ENCODE results near the gene ABCC1. TPM values are rescaled to one million over a fixed set of nuclear protein-coding genes. Genes with fewer than 3 reads are reported as not detected.
A peak's percentile ranks its signal among the peaks of the same experiment; 100 is the strongest.
"Not testable (repeated sequence)": the region's sequence is repeated elsewhere in the genome, so short reads cannot be mapped to it uniquely, and the experiment has no call there.

ABCC1 gene
- total RNA-seq, 2 experiments from 2014 or later = 40.3 to 41.0 TPM

GRCh38 chr16:15924996-15925395 is 24.4 kb upstream of the ABCC1 start:
- Mint-ChIP-seq H3K4me3 (no peak overlapping the region), H3K36me3 (ENCODE audit: low read depth) (no peaks in the 10 kb centered on the region), H3K27ac (no peak overlapping the region), H3K27me3 (ENCODE audit: low read depth) (no peaks in the 10 kb centered on the region), H3K4me1 (ENCODE audit: low read depth) (no peaks in the 10 kb centered on the region), H3K9me3 (no peaks in the 10 kb centered on the region)
- intact Hi-C loops (cut with micrococcal nuclease) = no loop called here
- CTCF ChIA-PET = interaction anchor here (0.6 kb wide), 1 partner anchor 16 kb away, joined by 3 read pairs; no protein-coding TSS in a partner anchor
- no peak for DNase-seq

GRCh38 chr16:15925631-15926030 is 23.8 kb upstream of the ABCC1 start:
- Mint-ChIP-seq H3K4me1 (ENCODE audit: low read depth) (no peaks in the 10 kb centered on the region), H3K27me3 (ENCODE audit: low read depth) (no peaks in the 10 kb centered on the region), H3K27ac (no peak overlapping the region), H3K9me3 (no peaks in the 10 kb centered on the region), H3K4me3 (no peak overlapping the region), H3K36me3 (ENCODE audit: low read depth) (no peaks in the 10 kb centered on the region)
- CTCF ChIA-PET = interaction anchor here (0.6 kb wide), 1 partner anchor 16 kb away, joined by 3 read pairs; no protein-coding TSS in a partner anchor
- intact Hi-C loops (cut with micrococcal nuclease) = no loop called here
- DNase-seq = no peak

GRCh38 chr16:15928261-15929104 is 20.9 kb upstream of the ABCC1 start:
- intact Hi-C loops (cut with micrococcal nuclease) = no loop called here
- Mint-ChIP-seq H3K27ac (no peak overlapping the region), H3K4me3 (no peak overlapping the region), H3K27me3 (ENCODE audit: low read depth) (no peaks in the 10 kb centered on the region), H3K4me1 (ENCODE audit: low read depth) (no peaks in the 10 kb centered on the region), H3K36me3 (ENCODE audit: low read depth) (no peaks in the 10 kb centered on the region), H3K9me3 (no peaks in the 10 kb centered on the region)
- CTCF ChIA-PET = interaction anchor here (1.1 kb wide), 1 partner anchor 259 kb away, joined by 3 read pairs; no protein-coding TSS in a partner anchor
- no peak for DNase-seq

- Mint-ChIP-seq H3K9me3 (no peaks in the 10 kb centered on the region), H3K4me1 (ENCODE audit: low read depth) (no peaks in the 10 kb centered on the region), H3K27ac (no peak overlapping the region), H3K4me3 (no peak overlapping the region), H3K36me3 (ENCODE audit: low read depth) (no peaks in the 10 kb centered on the region), H3K27me3 (ENCODE audit: low read depth) (no peaks in the 10 kb centered on the region)
- intact Hi-C loops (cut with micrococcal nuclease) = no loop called here
- DNase-seq = no peak
- CTCF ChIA-PET = no interaction called here
These were observed 16.5 kb upstream of the ABCC1 start for GRCh38 chr16:15932939-15933338.

- Mint-ChIP-seq H3K27me3 (ENCODE audit: low read depth) (no peaks in the 10 kb centered on the region), H3K27ac (no peak overlapping the region), H3K36me3 (ENCODE audit: low read depth) (no peaks in the 10 kb centered on the region), H3K4me1 (ENCODE audit: low read depth) (no peaks in the 10 kb centered on the region), H3K9me3 (no peaks in the 10 kb centered on the region), H3K4me3 (no peak overlapping the region)
- CTCF ChIA-PET = interaction anchor here (0.7 kb wide), 1 partner anchor 101 kb away, joined by 6 read pairs; no protein-coding TSS in a partner anchor
- intact Hi-C loops (cut with micrococcal nuclease) = no loop called here
- no peak for DNase-seq
These were observed 15.6 kb upstream of the ABCC1 start for GRCh38 chr16:15933781-15934180.

- CTCF ChIA-PET = no interaction called here
These were observed 14.4 kb upstream of the ABCC1 start for GRCh38 chr16:15934991-15935390.

GRCh38 chr16:15936809-15937208 is 12.6 kb upstream of the ABCC1 start:
- H3K27ac Mint-ChIP-seq; intact Hi-C loops (cut with micrococcal nuclease); CTCF ChIA-PET; H3K27me3 Mint-ChIP-seq (ENCODE audit: low read depth); H3K4me1 Mint-ChIP-seq (ENCODE audit: low read depth); H3K4me3 Mint-ChIP-seq; H3K36me3 Mint-ChIP-seq (ENCODE audit: low read depth); H3K9me3 Mint-ChIP-seq; DNase-seq: not testable (repeated sequence)

More at GRCh38 chr16:15934991-15935390, 14.4 kb upstream of the ABCC1 start:
- intact Hi-C loops (cut with micrococcal nuclease) = no loop called here
- no peaks in the 10 kb centered on the region for H3K9me3 Mint-ChIP-seq
- no peak for DNase-seq
- H3K36me3 Mint-ChIP-seq (ENCODE audit: low read depth) = no peaks in the 10 kb centered on the region
- H3K4me1 Mint-ChIP-seq (ENCODE audit: low read depth) = peaks cover 1% of the 10 kb centered on the region
- H3K27ac Mint-ChIP-seq = no peak overlapping the region
- no peak overlapping the region for H3K4me3 Mint-ChIP-seq
- no peaks in the 10 kb centered on the region for H3K27me3 Mint-ChIP-seq (ENCODE audit: low read depth)

GRCh38 chr16:15942931-15943690 is 6.3 kb upstream of the ABCC1 start:
- H3K4me3 Mint-ChIP-seq = no peak overlapping the region
- H3K27me3 Mint-ChIP-seq (ENCODE audit: low read depth) = no peaks in the 10 kb centered on the region
- intact Hi-C loops (cut with micrococcal nuclease) = no loop called here
- no peak for DNase-seq
- CTCF ChIA-PET = no interaction called here
- no peaks in the 10 kb centered on the region for H3K9me3 Mint-ChIP-seq
- H3K36me3 Mint-ChIP-seq (ENCODE audit: low read depth) = no peaks in the 10 kb centered on the region
- no peak overlapping the region for H3K27ac Mint-ChIP-seq
- H3K4me1 Mint-ChIP-seq (ENCODE audit: low read depth) = peaks cover 15% of the 10 kb centered on the region

- Mint-ChIP-seq H3K27me3 (ENCODE audit: low read depth) (no peaks in the 10 kb centered on the region), H3K36me3 (ENCODE audit: low read depth) (no peaks in the 10 kb centered on the region), H3K27ac (no peak overlapping the region), H3K9me3 (no peaks in the 10 kb centered on the region), H3K4me3 (no peak overlapping the region), H3K4me1 (ENCODE audit: low read depth) (peaks cover 24% of the 10 kb centered on the region)
- DNase-seq = no peak
- intact Hi-C loops (cut with micrococcal nuclease) = no loop called here
- CTCF ChIA-PET = interaction anchor here (0.6 to 1.1 kb wide), 3 partner anchors 74 to 99 kb away, joined by 3 to 5 read pairs (median 5); no protein-coding TSS in a partner anchor
These were observed 3.0 kb upstream of the ABCC1 start for GRCh38 chr16:15946257-15947044.

GRCh38 chr16:15947983-15948509 is 1.4 kb upstream of the ABCC1 start:
- DNase-seq = no peak
- Mint-ChIP-seq H3K4me1 (ENCODE audit: low read depth) (peaks cover 38% of the 10 kb centered on the region), H3K27me3 (ENCODE audit: low read depth) (no peaks in the 10 kb centered on the region), H3K36me3 (ENCODE audit: low read depth) (peaks cover 3% of the 10 kb centered on the region), H3K9me3 (no peaks in the 10 kb centered on the region), H3K27ac (no peak overlapping the region), H3K4me3 (no peak overlapping the region)
- intact Hi-C loops (cut with micrococcal nuclease) = loop anchor here (2.0 kb wide), 2 partner anchors 15 to 179 kb away; no protein-coding TSS in a partner anchor
- CTCF ChIA-PET = no interaction called here

GRCh38 chr16:15948532-15949209 is 745 bp upstream of the ABCC1 start:
- H3K4me1 Mint-ChIP-seq (ENCODE audit: low read depth) = peaks cover 45% of the 10 kb centered on the region
- H3K4me3 Mint-ChIP-seq = peak overlapping the region; percentile 74
- peak; percentile 30 for DNase-seq
- peak overlapping the region; percentile 67 for H3K27ac Mint-ChIP-seq
- no peaks in the 10 kb centered on the region for H3K9me3 Mint-ChIP-seq
- no peaks in the 10 kb centered on the region for H3K27me3 Mint-ChIP-seq (ENCODE audit: low read depth)
- intact Hi-C loops (cut with micrococcal nuclease) = loop anchor here (2.0 kb wide), 2 partner anchors 14 to 178 kb away; no protein-coding TSS in a partner anchor
- H3K36me3 Mint-ChIP-seq (ENCODE audit: low read depth) = peaks cover 3% of the 10 kb centered on the region
- CTCF ChIA-PET = no interaction called here

All from activated naive CD4-positive, alpha-beta T cell treated with anti-CD3 and anti-CD28 coated beads for 36 hours (primary cell).